Neural cell (in vitro differentiated cells): ENCODE results near the gene CPSF3.

Experiments used
- CTCF ChIP-seq: fragments of 450-650 bp; IDR thresholded peaks from 2 replicates; pipeline ENCODE4 v1.5.1; 2014; ENCODE audit warnings: antibody characterized with exemption, mild to moderate bottlenecking, moderate library complexity; ENCODE audit not compliant: poor library complexity, severe bottlenecking
- RAD21 ChIP-seq: fragments of 450-650 bp; conservative IDR thresholded peaks from 2 replicates; pipeline ENCODE4 v1.6.1; 2014; ENCODE audit warnings: antibody characterized with exemption, mild to moderate bottlenecking, moderate library complexity

GRCh38 chr2:9443526-9443925 lies 20.1 kb downstream of the CPSF3 start:
- no peak for TF ChIP-seq RAD21
- TF ChIP-seq CTCF = no peak
